Measurements from ENCODE around the gene MYO15B.

The MYO15B gene

GRCh38 chr17:75642182-75642783 is 54.7 kb downstream of the MYO15B start:
- DNase-seq = no peak

- DNase-seq = no peak
These were observed 55.4 kb downstream of the MYO15B start for GRCh38 chr17:75642784-75643642.

- DNase-seq = no peak
These were observed 56.0 kb downstream of the MYO15B start for GRCh38 chr17:75643643-75644017.

GRCh38 chr17:75645501-75645888 is 57.9 kb downstream of the MYO15B start:
- DNase-seq = no peak

GRCh38 chr17:75645889-75646637 is 58.5 kb downstream of the MYO15B start:
- no peak for DNase-seq

- no peak for DNase-seq
These were observed 59.0 kb downstream of the MYO15B start for GRCh38 chr17:75646638-75646992.

GRCh38 chr17:75647061-75647460 is 59.5 kb downstream of the MYO15B start:
- DNase-seq = no peak

GRCh38 chr17:75647921-75648320 is 60.3 kb downstream of the MYO15B start:
- DNase-seq = no peak

GRCh38 chr17:75649687-75650086 is 62.1 kb downstream of the MYO15B start:
- no peak for DNase-seq

GRCh38 chr17:75650874-75651273 is 63.3 kb downstream of the MYO15B start:
- no peak for DNase-seq

GRCh38 chr17:75652341-75652740 is 64.7 kb downstream of the MYO15B start:
- DNase-seq = no peak

GRCh38 chr17:75652934-75653549 is 65.4 kb downstream of the MYO15B start:
- DNase-seq = peak; percentile 10

GRCh38 chr17:75654176-75654575 is 66.6 kb downstream of the MYO15B start:
- DNase-seq = no peak

GRCh38 chr17:75658237-75658636 is 70.6 kb downstream of the MYO15B start:
- no peak for DNase-seq

GRCh38 chr17:75661531-75661930 is 73.9 kb downstream of the MYO15B start:
- no peak for DNase-seq

GRCh38 chr17:75662511-75662910 is 74.9 kb downstream of the MYO15B start:
- no peak for DNase-seq

- DNase-seq = no peak
These were observed 76.5 kb downstream of the MYO15B start for GRCh38 chr17:75664099-75664549.

- no peak for DNase-seq
These were observed 78.4 kb downstream of the MYO15B start for GRCh38 chr17:75665981-75666380.

GRCh38 chr17:75666959-75667790 is 79.6 kb downstream of the MYO15B start, which contains the start of the genes RECQL5 and SAP30BP:
TSS of gene RECQL5 (minus strand) at chr17:75667154. CDS start at chr17:75666557, 597 bp downstream.
TSS of gene SAP30BP (plus strand) at chr17:75667338. CDS start at chr17:75667373, 35 bp downstream.
- peak; percentile 96 for DNase-seq

- DNase-seq = no peak
These were observed 80.2 kb downstream of the MYO15B start for GRCh38 chr17:75667825-75668224.

- DNase-seq = no peak
These were observed 80.9 kb downstream of the MYO15B start for GRCh38 chr17:75668489-75668888.

GRCh38 chr17:75670868-75671267 is 83.3 kb downstream of the MYO15B start:
- DNase-seq = no peak

Data from activated T-cell treated with anti-CD3 and anti-CD28 coated beads for 4 hours (primary cell).